GM23338 (cell line): ENCODE results near the gene KNG1.

Experiments used
- CTCF ChIP-seq, 2 experiments: fragments of 200-600 bp in 1 of 2; sonication (generic) in 1 of 2; conservative IDR thresholded peaks; 2 replicates each; pipeline versions ENCODE4 v1.5.1 to v1.6.1; 2016 to 2017; ENCODE audit warnings: antibody characterized with exemption in 2 of 2, low read depth in 2 of 2, mild to moderate bottlenecking in 2 of 2, moderate library complexity in 1 of 2
- REST ChIP-seq: IDR thresholded peaks from one replicate; pipeline ENCODE4 v1.6.1; 2018; ENCODE audit warnings: antibody characterized with exemption; ENCODE audit not compliant: unreplicated experiment

GRCh38 chr3:186742618-186743380 is 25.6 kb downstream of the KNG1 start:
- TF ChIP-seq CTCF (conservative IDR thresholded peaks at IDR 0.05; ENCODE audit: low read depth in 2 of 2) (no peak), REST (no peak)
